ENCODE measurements around the gene METTL23. TPM values are rescaled to one million over a fixed set of nuclear protein-coding genes. Genes with fewer than 3 reads are reported as not detected.
"Not testable (repeated sequence)": the region's sequence is repeated elsewhere in the genome, so short reads cannot be mapped to it uniquely, and the experiment has no call there.

METTL23 gene
- polyA plus RNA-seq, 1 donor (not counting 4 experiments of a cell fraction or from before 2014, with no cell fraction given) = 48.3 TPM

DNA sequence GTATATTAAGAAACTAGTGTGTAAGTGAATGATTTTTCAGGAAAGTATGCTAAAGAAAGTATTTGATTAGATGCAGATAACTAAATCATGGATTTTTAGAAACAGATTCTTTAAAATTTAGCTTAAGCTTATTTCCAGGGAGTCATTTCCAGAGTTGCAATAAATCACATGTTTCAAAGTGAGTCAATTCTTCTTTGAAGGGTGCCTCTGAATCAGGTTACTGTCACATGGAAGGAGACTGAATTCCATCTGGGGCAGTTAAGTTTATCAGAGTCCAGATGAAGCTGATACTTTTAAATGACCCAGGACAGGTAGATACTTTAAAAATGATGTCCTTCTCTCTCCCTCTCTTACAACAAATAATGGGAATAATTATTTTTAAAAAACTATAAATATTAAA lies 16.3 kb downstream of the METTL23 start:
- Histone ChIP-seq H3K9me1 (ENCODE audit: control insufficient read depth, extremely low read depth, insufficient read depth, low read length) (peaks cover 2% of the 10 kb centered on the region), H4K20me1 (ENCODE audit: control insufficient read depth, extremely low read depth, insufficient read depth, low read length) (no peaks in the 10 kb centered on the region), H3K9me3 (ENCODE audit: control insufficient read depth, low read depth, low read length) (no peaks in the 10 kb centered on the region), H3K79me2 (ENCODE audit: control insufficient read depth, insufficient read depth, low read length) (peaks cover 8% of the 10 kb centered on the region), H3K27ac (ENCODE audit: control insufficient read depth, insufficient read depth, low read length) (no peak overlapping the region), H3K27me3 (ENCODE audit: control insufficient read depth, extremely low read depth, insufficient read depth, low read length) (no peaks in the 10 kb centered on the region), H3K4me1 (ENCODE audit: control insufficient read depth, extremely low read depth, insufficient read depth, low read length) (peaks cover 14% of the 10 kb centered on the region), H3K4me3 (ENCODE audit: control insufficient read depth in 2 of 3, extremely low read depth in 1 of 3, insufficient read depth in 2 of 3, low read depth in 1 of 3, low read length in 3 of 3) (no peak overlapping the region), H3K4me2 (ENCODE audit: control insufficient read depth, extremely low read depth, insufficient read depth, low read depth, low read length) (no peak overlapping the region), H3K36me3 (ENCODE audit: control insufficient read depth in 2 of 2, extremely low read depth in 1 of 2, insufficient read depth in 2 of 2, low read length in 2 of 2) (peaks cover 8% of the 10 kb centered on the region in 2 experiments), H3K9ac (ENCODE audit: control insufficient read depth, extremely low read depth, insufficient read depth, low read length) (no peak overlapping the region), H2AFZ (ENCODE audit: control insufficient read depth, low read length) (no peak overlapping the region)
- dilution Hi-C loops (cut with MboI; ENCODE audit: extremely low pct_ligation_motif_present, low sequenced_read_pairs) = no loop called here
- DNase-seq (ENCODE audit: low read depth, low spot score) (no peak), FAIRE-seq (no peak)
- TF ChIP-seq EZH2 (IDR thresholded peaks at IDR 0.05; ENCODE audit: low read length) (no peak), CTCF (optimal IDR thresholded peaks at IDR 0.05 in 1 of 3, IDR thresholded peaks at IDR 0.05 in 1 of 3, conservative IDR thresholded peaks at IDR 0.05 in 1 of 3; ENCODE audit: extremely low read depth in 1 of 3, insufficient read depth in 2 of 3, low read length in 3 of 3) (no peak)

GRCh38 chr17:76744747-76745146 lies 18.1 kb downstream of the METTL23 start:
- H3K4me1 ChIP-seq (ENCODE audit: control insufficient read depth, extremely low read depth, insufficient read depth, low read length) = peaks cover 2% of the 10 kb centered on the region
- H3K9me3 ChIP-seq (ENCODE audit: control insufficient read depth, low read depth, low read length) = no peaks in the 10 kb centered on the region
- H3K9ac ChIP-seq (ENCODE audit: control insufficient read depth, extremely low read depth, insufficient read depth, low read length) = no peak overlapping the region
- no peak overlapping the region for H2AFZ ChIP-seq (ENCODE audit: control insufficient read depth, low read length)
- peaks cover 8% of the 10 kb centered on the region in 2 experiments for H3K36me3 ChIP-seq (ENCODE audit: control insufficient read depth in 2 of 2, extremely low read depth in 1 of 2, insufficient read depth in 2 of 2, low read length in 2 of 2)
- dilution Hi-C loops (cut with MboI; ENCODE audit: extremely low pct_ligation_motif_present, low sequenced_read_pairs) = no loop called here
- no peaks in the 10 kb centered on the region for H4K20me1 ChIP-seq (ENCODE audit: control insufficient read depth, extremely low read depth, insufficient read depth, low read length)
- no peak overlapping the region for H3K4me3 ChIP-seq (ENCODE audit: control insufficient read depth in 2 of 3, extremely low read depth in 1 of 3, insufficient read depth in 2 of 3, low read depth in 1 of 3, low read length in 3 of 3)
- no peaks in the 10 kb centered on the region for H3K79me2 ChIP-seq (ENCODE audit: control insufficient read depth, insufficient read depth, low read length)
- TF ChIP-seq EZH2 (IDR thresholded peaks at IDR 0.05; ENCODE audit: low read length) (no peak), CTCF (optimal IDR thresholded peaks at IDR 0.05 in 1 of 3, IDR thresholded peaks at IDR 0.05 in 1 of 3, conservative IDR thresholded peaks at IDR 0.05 in 1 of 3; ENCODE audit: extremely low read depth in 1 of 3, insufficient read depth in 2 of 3, low read length in 3 of 3) (no peak)
- H3K4me2 ChIP-seq (ENCODE audit: control insufficient read depth, extremely low read depth, insufficient read depth, low read depth, low read length) = no peak overlapping the region
- H3K9me1 ChIP-seq (ENCODE audit: control insufficient read depth, extremely low read depth, insufficient read depth, low read length) = peaks cover 2% of the 10 kb centered on the region
- DNase-seq (ENCODE audit: low read depth, low spot score) (no peak), FAIRE-seq (no peak)
- H3K27me3 ChIP-seq (ENCODE audit: control insufficient read depth, extremely low read depth, insufficient read depth, low read length) = no peaks in the 10 kb centered on the region
- no peak overlapping the region for H3K27ac ChIP-seq (ENCODE audit: control insufficient read depth, insufficient read depth, low read length)

GRCh38 chr17:76745785-76746184 lies 19.1 kb downstream of the METTL23 start:
- H3K4me2 ChIP-seq (ENCODE audit: control insufficient read depth, extremely low read depth, insufficient read depth, low read depth, low read length); H2AFZ ChIP-seq (ENCODE audit: control insufficient read depth, low read length); H3K36me3 ChIP-seq (ENCODE audit: control insufficient read depth in 2 of 2, extremely low read depth in 1 of 2, insufficient read depth in 2 of 2, low read length in 2 of 2); H3K9ac ChIP-seq (ENCODE audit: control insufficient read depth, extremely low read depth, insufficient read depth, low read length); FAIRE-seq; H3K9me3 ChIP-seq (ENCODE audit: control insufficient read depth, low read depth, low read length); H3K9me1 ChIP-seq (ENCODE audit: control insufficient read depth, extremely low read depth, insufficient read depth, low read length); DNase-seq (ENCODE audit: low read depth, low spot score); H3K79me2 ChIP-seq (ENCODE audit: control insufficient read depth, insufficient read depth, low read length); dilution Hi-C loops (cut with MboI; ENCODE audit: extremely low pct_ligation_motif_present, low sequenced_read_pairs); H3K27ac ChIP-seq (ENCODE audit: control insufficient read depth, insufficient read depth, low read length); H3K27me3 ChIP-seq (ENCODE audit: control insufficient read depth, extremely low read depth, insufficient read depth, low read length); H3K4me3 ChIP-seq (ENCODE audit: control insufficient read depth in 2 of 3, extremely low read depth in 1 of 3, insufficient read depth in 2 of 3, low read depth in 1 of 3, low read length in 3 of 3); H4K20me1 ChIP-seq (ENCODE audit: control insufficient read depth, extremely low read depth, insufficient read depth, low read length); H3K4me1 ChIP-seq (ENCODE audit: control insufficient read depth, extremely low read depth, insufficient read depth, low read length): not testable (repeated sequence)
